ENCODE measurements around the gene IFNG-AS1. TPM values are rescaled to one million over a fixed set of nuclear protein-coding genes. Genes with fewer than 3 reads are reported as not detected.

The IFNG-AS1 gene
- total and polyA plus RNA-seq, 2 experiments from 2014 or later: not detected

DNA sequence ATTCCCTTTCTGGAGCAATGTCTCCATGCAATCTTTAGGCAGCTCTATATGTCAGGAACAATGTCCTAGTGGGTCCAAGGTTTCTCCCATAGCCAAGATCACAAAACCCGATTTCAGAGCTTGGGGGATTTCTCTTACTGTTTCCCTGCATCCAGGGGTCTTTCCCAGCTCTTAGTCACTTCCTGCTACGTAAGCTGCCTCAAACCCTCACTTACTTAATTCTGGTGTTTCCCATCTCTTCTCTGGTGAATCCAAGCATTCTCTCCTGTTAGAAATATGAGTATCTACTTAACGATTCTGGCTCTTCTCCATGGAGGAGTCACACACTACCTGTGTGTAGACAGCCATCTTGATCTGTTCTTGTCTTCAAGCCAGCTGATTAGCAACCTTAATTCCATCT is 80.0 kb downstream of the IFNG-AS1 start:
- H3K9me3 ChIP-seq (ENCODE audit: low read depth): no peaks in the 10 kb centered on the region
- DNase-seq: no peak
- H3K79me2 ChIP-seq (ENCODE audit: insufficient read depth): no peaks in the 10 kb centered on the region
- in situ Hi-C loops (cut with MboI): no loop called here
- H3K4me3 ChIP-seq: no peak overlapping the region
- 37 to 45% methylated on average over 3 of the region's 3 CpGs for WGBS, 2 experiments (ENCODE audit: low coverage in 1 of 2, low lambda C conversion rate in 2 of 2, missing lambda C conversion rate in 2 of 2)
- no peak overlapping the region for H3K9ac ChIP-seq
- no peak overlapping the region for H3K4me2 ChIP-seq (ENCODE audit: unreplicated experiment)
- no peaks in the 10 kb centered on the region for H3F3A ChIP-seq (ENCODE audit: insufficient read depth)
- no peaks in the 10 kb centered on the region for H3K9me2 ChIP-seq (ENCODE audit: insufficient read depth)
- no peaks in the 10 kb centered on the region for H3K4me1 ChIP-seq (ENCODE audit: insufficient read depth)
- no peak overlapping the region for H2AFZ ChIP-seq
- no peak overlapping the region for H3K27ac ChIP-seq
- no peak for TF ChIP-seq EZH2phosphoT487 (IDR thresholded peaks at IDR 0.05; ENCODE audit: insufficient read depth, low read depth)
- no peak for TF ChIP-seq EZH2 (IDR thresholded peaks at IDR 0.05; ENCODE audit: insufficient read depth, poor library complexity, severe bottlenecking)
- peaks cover 16% of the 10 kb centered on the region; the same call in 1 of the 2 replicates for H3K27me3 ChIP-seq (replicated peaks; ENCODE audit: insufficient read depth)
- no peaks in the 10 kb centered on the region for H3K36me3 ChIP-seq (ENCODE audit: low read depth)
- no peaks in the 10 kb centered on the region for H4K20me1 ChIP-seq (ENCODE audit: insufficient read depth)

Small RNAs within 50 kb of the gene (small RNA-seq; reads per million reads assigned to genes)
- not detected for gene AC005294.1 (ENCODE audit: low read depth, low replicate concordance)
- gene RPL39P28 (ENCODE audit: low read depth, low replicate concordance): not detected

Other genes with a start within 250 kb of the IFNG-AS1 start
- not detected in 2 replicates for gene IFNG, start 170.3 kb downstream of the IFNG-AS1 start, total RNA-seq (2014; rRNA removed; shearing (Covaris generic))
- not detected in 2 replicates for gene IFNG, start 170.3 kb downstream of the IFNG-AS1 start, polyA plus RNA-seq (2016; fragmentation: Nextera tagmentation; extraction: Ambion mirVana)
- gene IL26, start 236.4 kb downstream of the IFNG-AS1 start, total RNA-seq (2014; rRNA removed; shearing (Covaris generic)): not detected in 2 replicates
- not detected in 2 replicates for gene IL26, start 236.4 kb downstream of the IFNG-AS1 start, polyA plus RNA-seq (2016; fragmentation: Nextera tagmentation; extraction: Ambion mirVana)

All from GM23248 (cell line).